PFSK-1 (cell line): ENCODE data around the gene CLTCL1.

ENCODE experiments used
- FOXP2 ChIP-seq: optimal IDR thresholded peaks from 2 replicates; pipeline ENCODE3; 2011; ENCODE audit warnings: borderline replicate concordance, control low read depth, inconsistent platforms; ENCODE audit not compliant: insufficient read depth; ENCODE audit errors: extremely low read length, extremely low read depth
- POLR2AphosphoS5 ChIP-seq: IDR thresholded peaks from 2 replicates; pipeline ENCODE4 v1.6.1; 2012; ENCODE audit warnings: low read depth, mild to moderate bottlenecking, control low read depth, low read length, moderate library complexity
- SIN3A ChIP-seq: IDR thresholded peaks from 2 replicates; pipeline ENCODE4 v1.6.1; 2012; ENCODE audit warnings: mild to moderate bottlenecking, low read length, moderate library complexity, borderline replicate concordance; ENCODE audit not compliant: insufficient read depth
- TAF1 ChIP-seq: IDR thresholded peaks from 2 replicates; pipeline ENCODE4 v1.6.1; 2012; ENCODE audit warnings: low read length, control low read depth, borderline replicate concordance; ENCODE audit not compliant: insufficient read depth
- TF ChIP-seq, protein P1 (sequence below), 2 experiments: IDR thresholded peaks; 2 replicates each; pipeline versions ENCODE4 v1.6.1 to v1.8.0; 2011 to 2012; ENCODE audit warnings: low read depth in 2 of 2, low read length in 2 of 2, control low read depth in 1 of 2, inconsistent platforms in 1 of 2, mild to moderate bottlenecking in 1 of 2, moderate library complexity in 1 of 2; ENCODE audit not compliant: insufficient read depth in 1 of 2

Gene CLTCL1

DNA sequence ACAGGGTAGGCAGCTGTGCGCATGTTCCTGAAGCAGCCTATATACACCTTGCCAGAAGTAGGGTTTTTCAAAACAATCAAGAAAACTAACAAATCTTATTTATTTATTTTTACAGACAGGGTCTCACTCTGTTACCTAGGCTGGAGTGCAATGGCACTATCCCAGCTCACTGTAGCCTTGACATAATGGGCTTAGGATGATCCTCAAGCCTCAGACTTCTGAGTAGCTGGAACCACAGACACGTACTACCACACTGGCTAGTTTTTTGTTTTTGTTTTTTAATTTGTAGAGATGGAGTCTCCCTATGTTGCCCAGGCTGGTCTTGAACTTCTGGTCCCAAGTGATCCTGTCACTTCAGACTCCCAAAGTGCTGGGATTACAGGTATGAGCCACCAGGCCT lies 25.7 kb downstream of the CLTCL1 start:
- TF ChIP-seq, protein P1, sequence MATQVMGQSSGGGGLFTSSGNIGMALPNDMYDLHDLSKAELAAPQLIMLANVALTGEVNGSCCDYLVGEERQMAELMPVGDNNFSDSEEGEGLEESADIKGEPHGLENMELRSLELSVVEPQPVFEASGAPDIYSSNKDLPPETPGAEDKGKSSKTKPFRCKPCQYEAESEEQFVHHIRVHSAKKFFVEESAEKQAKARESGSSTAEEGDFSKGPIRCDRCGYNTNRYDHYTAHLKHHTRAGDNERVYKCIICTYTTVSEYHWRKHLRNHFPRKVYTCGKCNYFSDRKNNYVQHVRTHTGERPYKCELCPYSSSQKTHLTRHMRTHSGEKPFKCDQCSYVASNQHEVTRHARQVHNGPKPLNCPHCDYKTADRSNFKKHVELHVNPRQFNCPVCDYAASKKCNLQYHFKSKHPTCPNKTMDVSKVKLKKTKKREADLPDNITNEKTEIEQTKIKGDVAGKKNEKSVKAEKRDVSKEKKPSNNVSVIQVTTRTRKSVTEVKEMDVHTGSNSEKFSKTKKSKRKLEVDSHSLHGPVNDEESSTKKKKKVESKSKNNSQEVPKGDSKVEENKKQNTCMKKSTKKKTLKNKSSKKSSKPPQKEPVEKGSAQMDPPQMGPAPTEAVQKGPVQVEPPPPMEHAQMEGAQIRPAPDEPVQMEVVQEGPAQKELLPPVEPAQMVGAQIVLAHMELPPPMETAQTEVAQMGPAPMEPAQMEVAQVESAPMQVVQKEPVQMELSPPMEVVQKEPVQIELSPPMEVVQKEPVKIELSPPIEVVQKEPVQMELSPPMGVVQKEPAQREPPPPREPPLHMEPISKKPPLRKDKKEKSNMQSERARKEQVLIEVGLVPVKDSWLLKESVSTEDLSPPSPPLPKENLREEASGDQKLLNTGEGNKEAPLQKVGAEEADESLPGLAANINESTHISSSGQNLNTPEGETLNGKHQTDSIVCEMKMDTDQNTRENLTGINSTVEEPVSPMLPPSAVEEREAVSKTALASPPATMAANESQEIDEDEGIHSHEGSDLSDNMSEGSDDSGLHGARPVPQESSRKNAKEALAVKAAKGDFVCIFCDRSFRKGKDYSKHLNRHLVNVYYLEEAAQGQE (IDR thresholded peaks at IDR 0.05; ENCODE audit: insufficient read depth in 1 of 2, low read depth in 2 of 2, low read length in 2 of 2) = no peak
- TF ChIP-seq FOXP2 (no peak), TAF1 (no peak), POLR2AphosphoS5 (no peak), SIN3A (no peak)

DNA sequence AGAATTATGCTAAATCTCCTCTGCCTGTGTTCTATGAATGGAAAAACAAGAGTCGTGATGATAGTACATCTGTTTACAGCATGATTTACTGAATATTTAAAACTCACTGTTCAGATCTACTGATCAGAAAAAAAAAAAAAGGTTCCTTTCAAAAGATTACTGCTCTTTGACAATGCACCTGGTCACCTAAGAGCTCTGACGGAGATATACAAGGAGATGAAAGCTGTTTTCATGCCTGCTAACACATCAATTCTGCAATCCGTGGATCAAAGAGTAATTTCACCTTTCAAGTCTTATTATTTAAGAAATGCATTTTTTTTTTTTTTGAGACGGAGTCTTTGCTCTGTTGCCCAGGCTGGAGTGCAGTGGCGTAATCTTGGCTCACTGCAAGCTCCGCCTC lies 30.7 kb downstream of the CLTCL1 start:
- TF ChIP-seq POLR2AphosphoS5 = no peak

DNA sequence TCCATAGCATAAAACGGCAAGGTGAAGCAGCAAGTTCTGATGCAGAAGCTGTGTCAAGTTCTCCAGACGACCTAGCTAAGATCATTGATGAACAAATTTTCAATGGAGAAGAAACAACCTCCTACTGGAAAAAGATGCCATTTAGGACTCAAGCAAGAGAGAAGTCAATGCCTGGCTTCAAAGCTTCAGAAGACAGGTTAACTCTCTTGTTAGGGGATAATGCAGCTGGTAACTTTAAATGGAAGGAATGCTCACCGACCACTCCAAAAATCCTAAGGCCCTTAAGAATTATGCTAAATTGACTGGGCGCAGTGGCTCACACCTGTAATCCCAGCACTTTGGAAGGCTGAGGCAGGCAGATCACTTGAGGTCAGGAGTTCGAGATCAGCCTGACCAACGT lies 31.3 kb downstream of the CLTCL1 start:
- TF ChIP-seq POLR2AphosphoS5 (no peak), SIN3A (no peak), TAF1 (no peak), FOXP2 (no peak)
- TF ChIP-seq, protein P1 (IDR thresholded peaks at IDR 0.05; ENCODE audit: insufficient read depth in 1 of 2, low read depth in 2 of 2, low read length in 2 of 2) = no peak

DNA sequence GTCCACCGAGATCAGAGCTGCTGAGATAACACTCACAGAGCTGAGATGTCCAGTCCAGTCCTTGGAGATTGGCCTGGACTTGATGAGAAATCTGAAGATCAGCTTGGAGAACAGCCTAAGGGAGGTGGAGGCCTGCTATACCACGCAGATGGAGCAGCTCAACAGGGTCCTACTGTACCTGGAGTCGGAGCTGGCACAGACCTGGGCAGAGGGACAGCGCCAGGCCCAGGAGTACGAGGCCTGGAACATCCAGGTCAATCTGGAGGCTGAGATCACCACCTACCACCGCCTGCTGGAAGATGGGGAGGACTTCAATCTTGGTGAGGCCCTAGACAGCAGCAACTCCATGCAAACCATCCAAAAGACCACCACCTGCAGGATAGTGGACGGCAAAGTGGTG lies 33.1 kb downstream of the CLTCL1 start:
- TF ChIP-seq TAF1 (no peak), SIN3A (no peak), POLR2AphosphoS5 (no peak), FOXP2 (no peak)
- TF ChIP-seq, protein P1 (IDR thresholded peaks at IDR 0.05; ENCODE audit: insufficient read depth in 1 of 2, low read depth in 2 of 2, low read length in 2 of 2) = no peak

DNA sequence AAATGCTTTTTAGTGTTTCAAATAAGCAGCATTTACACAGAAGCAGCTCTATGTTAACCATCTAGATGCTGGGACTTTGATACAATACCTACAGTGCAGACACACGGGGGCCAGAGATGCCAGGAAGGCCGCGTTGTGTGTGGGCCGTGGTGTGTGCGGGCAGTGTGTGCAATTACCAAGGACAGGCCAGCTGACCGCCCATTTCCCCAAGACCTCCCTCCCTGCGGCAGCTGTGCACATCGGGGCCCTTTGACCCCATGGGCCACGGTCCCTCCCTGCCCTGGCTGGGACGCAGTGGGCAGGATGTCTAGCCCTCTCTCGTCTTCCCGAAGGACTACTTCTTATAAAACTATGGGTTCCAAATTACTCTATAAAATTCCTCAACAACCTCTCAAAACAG lies 38.4 kb downstream of the CLTCL1 start:
- TF ChIP-seq POLR2AphosphoS5 = no peak
- no peak for TF ChIP-seq SIN3A
- TF ChIP-seq, protein P1 (IDR thresholded peaks at IDR 0.05; ENCODE audit: insufficient read depth in 1 of 2, low read depth in 2 of 2, low read length in 2 of 2) = no peak
